ENCODE data around the gene CAMSAP1.

CAMSAP1 gene

DNA sequence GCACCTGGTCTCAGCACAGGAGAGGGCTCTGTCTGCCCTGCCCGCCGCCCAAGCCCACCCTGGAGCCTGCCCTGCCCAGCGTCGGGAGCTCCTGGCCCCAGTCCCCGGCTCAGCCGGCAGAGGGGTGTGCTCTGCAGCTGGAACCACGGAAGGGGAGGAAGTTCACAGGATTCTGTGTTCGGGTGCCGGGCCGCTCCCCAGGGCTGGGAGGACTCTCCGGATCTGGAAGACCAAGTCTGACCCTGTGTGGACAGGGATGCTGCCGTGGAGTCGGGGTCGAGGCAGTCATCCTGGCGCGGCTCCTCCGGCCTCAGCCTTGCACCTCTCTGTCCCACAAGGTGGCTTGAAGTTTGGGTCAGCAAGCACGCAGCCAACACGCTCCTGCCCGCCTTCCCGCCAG is 126.7 kb downstream of the CAMSAP1 start:
- TF ChIP-seq, protein P1, sequence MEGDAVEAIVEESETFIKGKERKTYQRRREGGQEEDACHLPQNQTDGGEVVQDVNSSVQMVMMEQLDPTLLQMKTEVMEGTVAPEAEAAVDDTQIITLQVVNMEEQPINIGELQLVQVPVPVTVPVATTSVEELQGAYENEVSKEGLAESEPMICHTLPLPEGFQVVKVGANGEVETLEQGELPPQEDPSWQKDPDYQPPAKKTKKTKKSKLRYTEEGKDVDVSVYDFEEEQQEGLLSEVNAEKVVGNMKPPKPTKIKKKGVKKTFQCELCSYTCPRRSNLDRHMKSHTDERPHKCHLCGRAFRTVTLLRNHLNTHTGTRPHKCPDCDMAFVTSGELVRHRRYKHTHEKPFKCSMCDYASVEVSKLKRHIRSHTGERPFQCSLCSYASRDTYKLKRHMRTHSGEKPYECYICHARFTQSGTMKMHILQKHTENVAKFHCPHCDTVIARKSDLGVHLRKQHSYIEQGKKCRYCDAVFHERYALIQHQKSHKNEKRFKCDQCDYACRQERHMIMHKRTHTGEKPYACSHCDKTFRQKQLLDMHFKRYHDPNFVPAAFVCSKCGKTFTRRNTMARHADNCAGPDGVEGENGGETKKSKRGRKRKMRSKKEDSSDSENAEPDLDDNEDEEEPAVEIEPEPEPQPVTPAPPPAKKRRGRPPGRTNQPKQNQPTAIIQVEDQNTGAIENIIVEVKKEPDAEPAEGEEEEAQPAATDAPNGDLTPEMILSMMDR (IDR thresholded peaks at IDR 0.05; ENCODE audit: low read depth, low read length), result no peak
- DNase-seq (ENCODE audit: extremely low read depth, low read depth), result no peak

GRCh38 chr9:135780086-135780485 is 127.3 kb downstream of the CAMSAP1 start:
- TF ChIP-seq, protein P1 (IDR thresholded peaks at IDR 0.05; ENCODE audit: low read depth, low read length), result no peak
- DNase-seq (ENCODE audit: extremely low read depth, low read depth), result no peak

DNA sequence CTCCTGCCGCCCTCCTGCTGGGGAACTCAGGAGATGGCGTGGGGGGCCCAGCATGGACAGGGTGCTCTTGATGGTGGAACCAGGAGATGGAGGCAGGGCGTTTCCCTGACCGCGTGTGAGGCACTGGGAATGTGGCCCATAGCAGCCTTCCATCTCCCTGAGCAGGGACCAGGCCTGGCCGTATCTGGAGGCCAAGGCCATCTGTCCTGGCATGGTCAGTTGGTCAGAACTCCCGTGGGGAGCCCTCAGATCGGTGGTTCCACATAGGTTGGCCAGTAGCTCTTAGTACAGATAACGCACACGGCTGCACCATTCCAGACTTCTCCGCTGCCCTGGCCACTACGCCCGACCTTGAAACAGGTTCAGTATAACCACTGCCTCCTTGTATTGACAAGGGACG is 127.8 kb downstream of the CAMSAP1 start:
- TF ChIP-seq, protein P1 (IDR thresholded peaks at IDR 0.05; ENCODE audit: low read depth, low read length), result no peak
- no peak for DNase-seq (ENCODE audit: extremely low read depth, low read depth)

DNA sequence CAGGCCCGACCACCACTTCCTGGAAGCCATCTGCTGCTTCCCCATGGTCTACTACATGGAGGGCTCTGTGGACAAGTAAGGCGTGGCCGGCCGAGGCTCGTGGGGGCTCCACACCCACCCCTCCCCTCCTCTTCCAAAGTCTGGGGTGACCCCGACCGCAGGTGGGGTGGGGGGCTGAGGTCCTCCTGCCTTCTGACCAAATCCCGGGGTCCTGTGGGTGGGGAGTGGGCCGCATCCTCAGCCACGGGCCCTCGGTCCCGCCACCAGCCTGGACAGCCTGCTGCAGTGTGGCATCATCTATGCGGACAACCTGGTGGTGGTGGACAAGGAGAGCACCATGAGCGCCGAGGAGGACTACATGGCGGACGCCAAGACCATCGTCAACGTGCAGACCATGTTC is 128.9 kb downstream of the CAMSAP1 start:
- TF ChIP-seq, protein P1 (IDR thresholded peaks at IDR 0.05; ENCODE audit: low read depth, low read length), result no peak
- DNase-seq (ENCODE audit: extremely low read depth, low read depth), result no peak

DNA sequence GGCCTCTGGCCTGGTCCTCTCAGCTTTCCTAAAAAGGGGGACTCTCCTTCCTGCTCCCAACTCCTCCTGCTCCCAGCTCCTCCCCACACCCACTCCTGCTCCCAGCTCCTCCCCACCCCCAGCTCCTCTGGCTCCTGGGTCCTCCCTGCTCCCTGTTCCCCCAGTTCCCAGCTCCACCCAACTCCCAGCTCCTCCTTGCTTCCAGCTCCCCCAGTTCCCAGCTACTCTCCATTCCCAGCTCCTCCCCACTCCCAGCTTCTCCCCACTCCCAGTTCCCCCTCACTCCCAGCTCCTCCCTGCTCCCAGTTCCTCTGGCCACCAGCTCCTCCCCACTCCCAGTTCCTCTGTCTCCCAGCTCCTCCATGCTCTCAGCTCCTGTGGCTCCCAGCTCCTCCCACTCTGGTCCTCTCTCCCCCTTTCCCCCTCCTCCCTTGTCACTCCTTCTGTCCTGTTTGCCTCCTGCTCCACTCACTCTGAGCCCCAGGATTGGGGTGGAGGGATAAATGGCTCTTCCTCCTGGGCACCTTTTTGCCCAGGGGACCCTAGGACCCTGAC is 129.6 kb downstream of the CAMSAP1 start:
- TF ChIP-seq, protein P1 (IDR thresholded peaks at IDR 0.05; ENCODE audit: low read depth, low read length), result no peak
- no peak for DNase-seq (ENCODE audit: extremely low read depth, low read depth)

GRCh38 chr9:135776893-135777622 is 130.3 kb downstream of the CAMSAP1 start:
- TF ChIP-seq, protein P1 (IDR thresholded peaks at IDR 0.05; ENCODE audit: low read depth, low read length), result no peak
- no peak for DNase-seq (ENCODE audit: extremely low read depth, low read depth)

DNA sequence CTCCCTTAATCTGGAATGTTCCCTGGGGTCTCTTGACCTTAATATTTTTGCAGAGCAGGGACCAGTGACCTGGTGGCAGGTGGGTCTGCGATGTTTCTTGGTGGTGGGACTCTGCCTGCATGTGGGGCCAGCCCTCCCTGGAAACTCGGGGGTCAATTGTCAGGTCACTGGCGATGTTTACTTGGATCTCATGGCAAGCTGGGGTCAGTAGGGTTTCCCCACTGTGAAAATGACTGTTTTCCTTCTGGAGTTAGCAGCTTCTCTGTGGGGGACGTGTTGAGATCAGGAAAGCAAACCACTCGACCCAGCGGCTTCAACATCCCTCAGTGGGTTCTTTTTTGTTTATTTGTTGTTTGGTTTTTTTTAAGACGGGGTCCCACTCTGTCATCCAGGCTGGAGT is 131.4 kb downstream of the CAMSAP1 start:
- DNase-seq (ENCODE audit: extremely low read depth, low read depth), result no peak
- TF ChIP-seq, protein P1 (IDR thresholded peaks at IDR 0.05; ENCODE audit: low read depth, low read length), result no peak

Measured in AG09319 (cell line).